ENCODE measurements around the gene PHETA1. TPM values are rescaled to one million over a fixed set of nuclear protein-coding genes. Genes with fewer than 3 reads are reported as not detected.
"Not testable (repeated sequence)": the region's sequence is repeated elsewhere in the genome, so short reads cannot be mapped to it uniquely, and the experiment has no call there.

PHETA1 gene
- polyA plus RNA-seq, 1 donor from 2014 or later = 25.4 TPM

DNA sequence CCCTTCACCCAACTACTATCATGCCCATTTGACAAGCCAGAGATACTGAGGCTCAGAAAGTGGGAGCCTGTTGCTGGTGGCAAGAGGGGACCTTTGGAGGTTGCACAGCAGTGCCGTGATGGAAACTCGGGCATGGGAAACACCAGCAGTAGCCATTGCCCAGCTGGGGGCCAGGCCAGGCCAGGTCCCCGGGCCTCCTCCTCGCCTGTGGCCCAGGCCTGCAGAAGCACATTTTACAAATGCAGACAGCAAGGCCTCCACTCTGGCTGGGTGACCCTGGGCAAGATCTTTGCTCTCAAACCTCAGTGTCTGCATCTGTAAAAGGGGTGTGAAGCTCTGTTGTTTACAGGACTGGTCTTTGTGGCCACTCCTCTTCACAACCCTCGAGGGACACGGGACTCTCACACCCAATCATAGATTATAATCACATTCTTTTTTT lies 32.3 kb upstream of the PHETA1 start:
- Histone ChIP-seq H3K4me2 (ENCODE audit: low read length) (no peak overlapping the region), H3K36me3 (ENCODE audit: insufficient read depth, low read length) (no peaks in the 10 kb centered on the region), H3K4me3 (ENCODE audit: low read length) (no peak overlapping the region), H3K9me3 (ENCODE audit: low read length) (no peaks in the 10 kb centered on the region), H3K27ac (ENCODE audit: low read length) (no peak overlapping the region), H3F3A (ENCODE audit: insufficient read depth, low read length, poor library complexity, severe bottlenecking) (no peaks in the 10 kb centered on the region), H3K79me2 (replicated peaks; ENCODE audit: insufficient read depth, low read length) (no peaks in the 10 kb centered on the region), H4K20me1 (ENCODE audit: insufficient read depth) (no peaks in the 10 kb centered on the region), H3K27me3 (ENCODE audit: insufficient read depth, low read depth, low read length) (peaks cover 7% of the 10 kb centered on the region), H3K9ac (ENCODE audit: low read length) (no peak overlapping the region), H2AFZ (ENCODE audit: low read depth, low read length) (no peak overlapping the region), H3K9me2 (ENCODE audit: insufficient read depth, low read length) (no peaks in the 10 kb centered on the region)
- TF ChIP-seq POLR2AphosphoS5 (IDR thresholded peaks at IDR 0.05) (no peak), SMC3 (conservative IDR thresholded peaks at IDR 0.05; ENCODE audit: poor library complexity) (no peak), RAD21 (conservative IDR thresholded peaks at IDR 0.05) (no peak), MXI1 (conservative IDR thresholded peaks at IDR 0.05; ENCODE audit: poor library complexity, severe bottlenecking) (no peak), EZH2 (IDR thresholded peaks at IDR 0.05; ENCODE audit: borderline replicate concordance, insufficient read depth, low read length, poor library complexity, severe bottlenecking) (no peak), EP300 (conservative IDR thresholded peaks at IDR 0.05; ENCODE audit: poor library complexity, severe bottlenecking) (no peak), TAF1 (IDR thresholded peaks at IDR 0.05; ENCODE audit: low read depth) (no peak)
- TF ChIP-seq, protein P1, sequence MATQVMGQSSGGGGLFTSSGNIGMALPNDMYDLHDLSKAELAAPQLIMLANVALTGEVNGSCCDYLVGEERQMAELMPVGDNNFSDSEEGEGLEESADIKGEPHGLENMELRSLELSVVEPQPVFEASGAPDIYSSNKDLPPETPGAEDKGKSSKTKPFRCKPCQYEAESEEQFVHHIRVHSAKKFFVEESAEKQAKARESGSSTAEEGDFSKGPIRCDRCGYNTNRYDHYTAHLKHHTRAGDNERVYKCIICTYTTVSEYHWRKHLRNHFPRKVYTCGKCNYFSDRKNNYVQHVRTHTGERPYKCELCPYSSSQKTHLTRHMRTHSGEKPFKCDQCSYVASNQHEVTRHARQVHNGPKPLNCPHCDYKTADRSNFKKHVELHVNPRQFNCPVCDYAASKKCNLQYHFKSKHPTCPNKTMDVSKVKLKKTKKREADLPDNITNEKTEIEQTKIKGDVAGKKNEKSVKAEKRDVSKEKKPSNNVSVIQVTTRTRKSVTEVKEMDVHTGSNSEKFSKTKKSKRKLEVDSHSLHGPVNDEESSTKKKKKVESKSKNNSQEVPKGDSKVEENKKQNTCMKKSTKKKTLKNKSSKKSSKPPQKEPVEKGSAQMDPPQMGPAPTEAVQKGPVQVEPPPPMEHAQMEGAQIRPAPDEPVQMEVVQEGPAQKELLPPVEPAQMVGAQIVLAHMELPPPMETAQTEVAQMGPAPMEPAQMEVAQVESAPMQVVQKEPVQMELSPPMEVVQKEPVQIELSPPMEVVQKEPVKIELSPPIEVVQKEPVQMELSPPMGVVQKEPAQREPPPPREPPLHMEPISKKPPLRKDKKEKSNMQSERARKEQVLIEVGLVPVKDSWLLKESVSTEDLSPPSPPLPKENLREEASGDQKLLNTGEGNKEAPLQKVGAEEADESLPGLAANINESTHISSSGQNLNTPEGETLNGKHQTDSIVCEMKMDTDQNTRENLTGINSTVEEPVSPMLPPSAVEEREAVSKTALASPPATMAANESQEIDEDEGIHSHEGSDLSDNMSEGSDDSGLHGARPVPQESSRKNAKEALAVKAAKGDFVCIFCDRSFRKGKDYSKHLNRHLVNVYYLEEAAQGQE (IDR thresholded peaks at IDR 0.05; ENCODE audit: borderline replicate concordance) = no peak
- TF ChIP-seq, protein P2, sequence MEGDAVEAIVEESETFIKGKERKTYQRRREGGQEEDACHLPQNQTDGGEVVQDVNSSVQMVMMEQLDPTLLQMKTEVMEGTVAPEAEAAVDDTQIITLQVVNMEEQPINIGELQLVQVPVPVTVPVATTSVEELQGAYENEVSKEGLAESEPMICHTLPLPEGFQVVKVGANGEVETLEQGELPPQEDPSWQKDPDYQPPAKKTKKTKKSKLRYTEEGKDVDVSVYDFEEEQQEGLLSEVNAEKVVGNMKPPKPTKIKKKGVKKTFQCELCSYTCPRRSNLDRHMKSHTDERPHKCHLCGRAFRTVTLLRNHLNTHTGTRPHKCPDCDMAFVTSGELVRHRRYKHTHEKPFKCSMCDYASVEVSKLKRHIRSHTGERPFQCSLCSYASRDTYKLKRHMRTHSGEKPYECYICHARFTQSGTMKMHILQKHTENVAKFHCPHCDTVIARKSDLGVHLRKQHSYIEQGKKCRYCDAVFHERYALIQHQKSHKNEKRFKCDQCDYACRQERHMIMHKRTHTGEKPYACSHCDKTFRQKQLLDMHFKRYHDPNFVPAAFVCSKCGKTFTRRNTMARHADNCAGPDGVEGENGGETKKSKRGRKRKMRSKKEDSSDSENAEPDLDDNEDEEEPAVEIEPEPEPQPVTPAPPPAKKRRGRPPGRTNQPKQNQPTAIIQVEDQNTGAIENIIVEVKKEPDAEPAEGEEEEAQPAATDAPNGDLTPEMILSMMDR (IDR thresholded peaks at IDR 0.05; ENCODE audit: poor library complexity, severe bottlenecking) = no peak

DNA sequence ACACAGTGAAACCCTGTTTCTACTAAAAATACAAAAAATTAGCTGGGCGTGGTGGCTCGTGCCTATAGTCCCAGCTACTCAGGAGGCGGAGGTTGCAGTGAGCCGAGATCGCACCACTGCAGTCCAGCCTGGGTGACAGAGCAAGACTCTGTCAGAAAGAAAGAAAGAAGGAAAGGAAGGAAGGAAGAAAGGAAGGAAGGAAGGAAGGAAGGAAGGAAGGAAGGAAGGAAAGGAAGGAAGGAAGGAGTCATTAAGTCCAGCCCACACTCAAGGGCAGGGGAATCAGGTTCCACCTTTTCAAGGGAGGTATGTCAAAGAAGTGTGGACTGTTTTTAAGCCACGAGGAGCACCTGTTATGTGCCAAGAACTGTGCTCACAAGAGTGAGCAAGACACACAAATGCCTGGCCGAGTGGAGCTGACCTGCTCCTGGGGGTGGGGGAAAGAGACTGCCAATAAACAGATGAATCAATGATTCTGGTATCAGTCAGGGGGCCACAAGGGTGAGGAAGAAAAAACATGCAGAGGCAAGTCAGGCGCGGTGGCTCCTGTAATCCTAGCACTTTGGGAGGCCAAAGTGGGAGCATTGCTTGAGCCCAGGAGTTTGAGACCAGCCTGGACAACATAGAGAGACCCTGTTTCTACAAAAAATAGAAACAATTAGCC lies 31.0 kb upstream of the PHETA1 start:
- not testable (repeated sequence) for H4K20me1 ChIP-seq (ENCODE audit: insufficient read depth); H3K79me2 ChIP-seq (replicated peaks; ENCODE audit: insufficient read depth, low read length); H3K27ac ChIP-seq (ENCODE audit: low read length); H2AFZ ChIP-seq (ENCODE audit: low read depth, low read length); H3F3A ChIP-seq (ENCODE audit: insufficient read depth, low read length, poor library complexity, severe bottlenecking); H3K4me3 ChIP-seq (ENCODE audit: low read length); H3K27me3 ChIP-seq (ENCODE audit: insufficient read depth, low read depth, low read length); H3K9ac ChIP-seq (ENCODE audit: low read length); H3K36me3 ChIP-seq (ENCODE audit: insufficient read depth, low read length); H3K9me2 ChIP-seq (ENCODE audit: insufficient read depth, low read length); H3K9me3 ChIP-seq (ENCODE audit: low read length); H3K4me2 ChIP-seq (ENCODE audit: low read length)
